A549 treated with AZD9567 at 1 μM for 4 hours (cell line): ENCODE results near the gene PROK1. TPM values are rescaled to one million over a fixed set of nuclear protein-coding genes. Genes with fewer than 3 reads are reported as not detected.

ENCODE experiments used
- total RNA-seq: library from RNA; stranded (reverse); fragments of 200-300 nt; extraction: Qiagen RNA extraction; gene quantifications from 5 replicates; pipeline ENCODE4 v1.2.3, GENCODE V29; 2022; ENCODE audit not compliant: insufficient read depth

The PROK1 gene, protein sequence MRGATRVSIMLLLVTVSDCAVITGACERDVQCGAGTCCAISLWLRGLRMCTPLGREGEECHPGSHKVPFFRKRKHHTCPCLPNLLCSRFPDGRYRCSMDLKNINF
- not detected in 5 replicates for total RNA-seq

DNA sequence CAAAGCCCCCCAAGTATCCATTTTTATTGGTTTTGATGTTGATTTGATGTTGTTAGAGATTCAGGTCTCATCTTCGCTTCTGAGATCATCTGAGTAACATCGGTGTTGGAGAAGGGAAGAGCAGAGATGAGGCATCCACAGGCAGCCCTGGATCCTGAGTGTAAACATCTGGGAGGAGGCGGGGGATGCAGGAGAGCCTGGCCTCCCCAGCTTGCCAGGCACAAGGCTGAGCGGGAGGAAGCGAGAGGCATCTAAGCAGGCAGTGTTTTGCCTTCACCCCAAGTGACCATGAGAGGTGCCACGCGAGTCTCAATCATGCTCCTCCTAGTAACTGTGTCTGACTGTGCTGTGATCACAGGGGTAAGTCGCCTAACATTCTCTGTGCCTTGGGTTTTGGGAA is at the start of gene PROK1:
TSS of gene PROK1 (plus strand) at position 221 of the 400 bp plus-strand sequence. CDS start at position 289, 68 bp downstream.

DNA sequence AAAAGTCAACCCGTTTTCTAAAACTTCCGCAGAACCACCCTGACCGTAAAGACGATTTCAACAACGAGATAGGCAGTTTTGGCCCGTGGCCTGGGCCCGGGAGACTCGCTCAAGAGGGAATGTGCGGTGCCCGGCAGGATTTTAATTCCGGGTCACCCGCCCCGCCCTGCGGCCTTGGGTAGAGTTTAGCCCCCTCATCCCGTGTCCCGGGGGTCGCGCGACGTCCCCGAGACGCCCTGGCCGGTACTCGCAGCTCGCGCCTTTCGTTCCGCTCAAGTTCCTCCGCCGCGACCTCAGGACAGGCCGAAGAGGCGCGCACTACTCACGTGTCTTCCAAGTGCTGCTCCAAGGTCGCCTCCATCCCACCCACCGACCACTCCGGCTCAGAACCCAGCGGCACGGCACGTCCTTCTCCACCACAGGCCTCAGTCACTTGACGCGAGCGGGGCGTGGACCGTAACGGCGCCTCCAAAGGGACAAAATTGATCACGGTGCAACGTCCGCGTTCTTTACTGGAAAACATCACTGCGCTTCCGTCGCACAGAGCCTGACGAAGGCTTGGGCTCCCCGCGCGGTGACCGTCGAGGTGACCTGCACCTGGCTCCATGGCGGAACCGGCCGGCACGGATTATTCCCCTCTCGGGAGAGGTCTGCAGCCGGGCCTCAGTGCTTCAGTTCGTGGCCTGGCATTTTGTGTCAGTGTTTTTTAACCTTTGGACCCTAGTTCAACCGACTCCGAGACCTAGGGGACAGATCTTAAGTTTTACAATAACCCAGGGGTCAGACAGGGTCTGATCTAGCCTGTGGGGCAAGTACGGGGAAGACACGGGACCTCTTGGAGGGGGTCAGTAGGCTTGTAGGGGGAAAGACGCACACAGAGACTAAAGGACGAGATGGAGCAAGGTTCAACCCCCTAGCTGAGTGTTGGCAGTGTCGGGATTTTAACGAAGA is 43.4 kb upstream of the PROK1 start, which contains the start of gene LAMTOR5:
TSS of gene LAMTOR5 (minus strand) at position 435 of the 951 bp plus-strand sequence. CDS start at position 361, 74 bp downstream.

Other genes with a start within 250 kb of the PROK1 start
- 2.1 to 3.3 TPM (median 3.1 TPM) in 5 replicates for gene KCNC4, start 240.8 kb upstream of the PROK1 start, total RNA-seq
- gene RBM15, start 111.8 kb upstream of the PROK1 start, total RNA-seq = 7.5 to 10.1 TPM (median 8.6 TPM) in 5 replicates
- 25.4 to 34.3 TPM (median 28.5 TPM) in 5 replicates for gene SLC16A4, start 60.1 kb upstream of the PROK1 start, total RNA-seq
- 176 to 191 TPM (median 185 TPM) in 5 replicates for gene LAMTOR5, start 43.5 kb upstream of the PROK1 start, total RNA-seq
- not detected in 5 replicates for gene KCNA10, start 68.0 kb downstream of the PROK1 start, total RNA-seq
- gene KCNA2, start 155.2 kb downstream of the PROK1 start, total RNA-seq = 0.02 to 0.04 TPM in 2 of 5 replicates, not detected in the others
- not detected in 5 replicates for gene KCNA3, start 223.8 kb downstream of the PROK1 start, total RNA-seq